A673 (cell line): ENCODE measurements around the gene METRNL.

Experiments used
- EZH2 ChIP-seq: fragments of 200-600 bp; sonication (generic); IDR thresholded peaks from 2 replicates; pipeline ENCODE4 v1.6.1; 2017; ENCODE audit warnings: borderline replicate concordance, low read depth, mild to moderate bottlenecking, mixed read lengths, antibody characterized with exemption, low read length; ENCODE audit not compliant: poor library complexity, severe bottlenecking
- TF ChIP-seq, protein P1 (sequence below): fragments of 300-800, 200-600 bp; sonication (generic); conservative IDR thresholded peaks from 2 replicates; pipeline ENCODE4 v1.5.1; 2017; ENCODE audit warnings: low read depth, mild to moderate bottlenecking, antibody characterized with exemption, low read length, moderate library complexity, mixed read lengths

- TF ChIP-seq, protein P1, sequence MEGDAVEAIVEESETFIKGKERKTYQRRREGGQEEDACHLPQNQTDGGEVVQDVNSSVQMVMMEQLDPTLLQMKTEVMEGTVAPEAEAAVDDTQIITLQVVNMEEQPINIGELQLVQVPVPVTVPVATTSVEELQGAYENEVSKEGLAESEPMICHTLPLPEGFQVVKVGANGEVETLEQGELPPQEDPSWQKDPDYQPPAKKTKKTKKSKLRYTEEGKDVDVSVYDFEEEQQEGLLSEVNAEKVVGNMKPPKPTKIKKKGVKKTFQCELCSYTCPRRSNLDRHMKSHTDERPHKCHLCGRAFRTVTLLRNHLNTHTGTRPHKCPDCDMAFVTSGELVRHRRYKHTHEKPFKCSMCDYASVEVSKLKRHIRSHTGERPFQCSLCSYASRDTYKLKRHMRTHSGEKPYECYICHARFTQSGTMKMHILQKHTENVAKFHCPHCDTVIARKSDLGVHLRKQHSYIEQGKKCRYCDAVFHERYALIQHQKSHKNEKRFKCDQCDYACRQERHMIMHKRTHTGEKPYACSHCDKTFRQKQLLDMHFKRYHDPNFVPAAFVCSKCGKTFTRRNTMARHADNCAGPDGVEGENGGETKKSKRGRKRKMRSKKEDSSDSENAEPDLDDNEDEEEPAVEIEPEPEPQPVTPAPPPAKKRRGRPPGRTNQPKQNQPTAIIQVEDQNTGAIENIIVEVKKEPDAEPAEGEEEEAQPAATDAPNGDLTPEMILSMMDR = no peak
- no peak for TF ChIP-seq EZH2
Measured at GRCh38 chr17:83042522-83043158, 36.8 kb upstream of the METRNL start.
